ENCODE data around the gene PRKG1.

Gene PRKG1

GRCh38 chr10:52106011-52106410 is 1031.7 kb downstream of the PRKG1 start:
- Histone ChIP-seq H3K27me3 (ENCODE audit: insufficient read depth, low read length) (no peaks in the 10 kb centered on the region), H3K9ac (ENCODE audit: low read depth, low read length) (no peak overlapping the region), H3K9me3 (ENCODE audit: insufficient read depth, low read depth, low read length) (no peaks in the 10 kb centered on the region), H3K4me1 (ENCODE audit: insufficient read depth, low read length) (peaks cover 2% of the 10 kb centered on the region; the same call in 1 of the 2 replicates), H3K36me3 (ENCODE audit: insufficient read depth, low read length) (no peaks in the 10 kb centered on the region), H3K4me3 (ENCODE audit: low read length) (no peak overlapping the region), H3K27ac (ENCODE audit: low read depth, low read length) (no peak overlapping the region)
- 93% methylated on average over 4 of the region's 4 CpGs for WGBS

GRCh38 chr10:52106899-52107298 is 1032.6 kb downstream of the PRKG1 start:
- H3K27ac ChIP-seq (ENCODE audit: low read depth, low read length), result no peak overlapping the region
- no peak overlapping the region for H3K9ac ChIP-seq (ENCODE audit: low read depth, low read length)

GRCh38 chr10:52108236-52108635 is 1033.9 kb downstream of the PRKG1 start:
- H3K9ac ChIP-seq (ENCODE audit: low read depth, low read length), result no peak overlapping the region
- WGBS, result 100% methylated on average over 1 of the region's 1 CpG
- no peaks in the 10 kb centered on the region for H3K27me3 ChIP-seq (ENCODE audit: insufficient read depth, low read length)
- H3K4me1 ChIP-seq (ENCODE audit: insufficient read depth, low read length), result peaks cover 2% of the 10 kb centered on the region; the same call in 1 of the 2 replicates
- no peaks in the 10 kb centered on the region for H3K36me3 ChIP-seq (ENCODE audit: insufficient read depth, low read length)
- H3K4me3 ChIP-seq (ENCODE audit: low read length), result no peak overlapping the region
- no peak overlapping the region for H3K27ac ChIP-seq (ENCODE audit: low read depth, low read length)
- H3K9me3 ChIP-seq (ENCODE audit: insufficient read depth, low read depth, low read length), result no peaks in the 10 kb centered on the region

More at GRCh38 chr10:52106899-52107298, 1032.6 kb downstream of the PRKG1 start:
- Histone ChIP-seq H3K4me1 (ENCODE audit: insufficient read depth, low read length) (peaks cover 2% of the 10 kb centered on the region; the same call in 1 of the 2 replicates), H3K27me3 (ENCODE audit: insufficient read depth, low read length) (no peaks in the 10 kb centered on the region), H3K9me3 (ENCODE audit: insufficient read depth, low read depth, low read length) (no peaks in the 10 kb centered on the region), H3K4me3 (ENCODE audit: low read length) (no peak overlapping the region), H3K36me3 (ENCODE audit: insufficient read depth, low read length) (no peaks in the 10 kb centered on the region)

GRCh38 chr10:52110576-52110975 is 1036.3 kb downstream of the PRKG1 start:
- H3K27me3 ChIP-seq (ENCODE audit: insufficient read depth, low read length), result no peaks in the 10 kb centered on the region
- H3K9me3 ChIP-seq (ENCODE audit: insufficient read depth, low read depth, low read length), result no peaks in the 10 kb centered on the region
- H3K4me1 ChIP-seq (ENCODE audit: insufficient read depth, low read length), result peaks cover 5% of the 10 kb centered on the region
- 82% methylated on average over 5 of the region's 5 CpGs for WGBS
- H3K9ac ChIP-seq (ENCODE audit: low read depth, low read length), result no peak overlapping the region
- no peak overlapping the region for H3K27ac ChIP-seq (ENCODE audit: low read depth, low read length)
- H3K36me3 ChIP-seq (ENCODE audit: insufficient read depth, low read length), result no peaks in the 10 kb centered on the region
- H3K4me3 ChIP-seq (ENCODE audit: low read length), result no peak overlapping the region

- Histone ChIP-seq H3K4me1 (ENCODE audit: insufficient read depth, low read length) (peaks cover 5% of the 10 kb centered on the region), H3K9ac (ENCODE audit: low read depth, low read length) (no peak overlapping the region), H3K36me3 (ENCODE audit: insufficient read depth, low read length) (no peaks in the 10 kb centered on the region), H3K27me3 (ENCODE audit: insufficient read depth, low read length) (no peaks in the 10 kb centered on the region), H3K9me3 (ENCODE audit: insufficient read depth, low read depth, low read length) (no peaks in the 10 kb centered on the region), H3K27ac (ENCODE audit: low read depth, low read length) (no peak overlapping the region), H3K4me3 (ENCODE audit: low read length) (no peak overlapping the region)
- WGBS, result 100% methylated on average over 1 of the region's 3 CpGs
Measured at GRCh38 chr10:52111101-52111891, 1037.0 kb downstream of the PRKG1 start.

- H3K27ac ChIP-seq (ENCODE audit: low read depth, low read length), result no peak overlapping the region
- H3K4me1 ChIP-seq (ENCODE audit: insufficient read depth, low read length), result peaks cover 3% of the 10 kb centered on the region; the same call in 1 of the 2 replicates
- H3K9ac ChIP-seq (ENCODE audit: low read depth, low read length), result no peak overlapping the region
- no peaks in the 10 kb centered on the region for H3K9me3 ChIP-seq (ENCODE audit: insufficient read depth, low read depth, low read length)
- H3K4me3 ChIP-seq (ENCODE audit: low read length), result no peak overlapping the region
- H3K36me3 ChIP-seq (ENCODE audit: insufficient read depth, low read length), result no peaks in the 10 kb centered on the region
- 97% methylated on average over 3 of the region's 3 CpGs for WGBS
- H3K27me3 ChIP-seq (ENCODE audit: insufficient read depth, low read length), result no peaks in the 10 kb centered on the region
Measured at GRCh38 chr10:52115823-52116222, 1041.5 kb downstream of the PRKG1 start.

- Histone ChIP-seq H3K4me1 (ENCODE audit: insufficient read depth, low read length) (no peaks in the 10 kb centered on the region), H3K9me3 (ENCODE audit: insufficient read depth, low read depth, low read length) (no peaks in the 10 kb centered on the region), H3K36me3 (ENCODE audit: insufficient read depth, low read length) (no peaks in the 10 kb centered on the region), H3K4me3 (ENCODE audit: low read length) (no peak overlapping the region), H3K9ac (ENCODE audit: low read depth, low read length) (no peak overlapping the region), H3K27ac (ENCODE audit: low read depth, low read length) (no peak overlapping the region), H3K27me3 (ENCODE audit: insufficient read depth, low read length) (no peaks in the 10 kb centered on the region)
Measured at GRCh38 chr10:52119507-52119906, 1045.2 kb downstream of the PRKG1 start.

- Histone ChIP-seq H3K9me3 (ENCODE audit: insufficient read depth, low read depth, low read length) (no peaks in the 10 kb centered on the region), H3K27me3 (ENCODE audit: insufficient read depth, low read length) (no peaks in the 10 kb centered on the region), H3K9ac (ENCODE audit: low read depth, low read length) (no peak overlapping the region), H3K4me3 (ENCODE audit: low read length) (no peak overlapping the region), H3K36me3 (ENCODE audit: insufficient read depth, low read length) (no peaks in the 10 kb centered on the region), H3K27ac (ENCODE audit: low read depth, low read length) (no peak overlapping the region), H3K4me1 (ENCODE audit: insufficient read depth, low read length) (no peaks in the 10 kb centered on the region)
- WGBS, result 85% methylated on average over 4 of the region's 4 CpGs
Measured at GRCh38 chr10:52121688-52122087, 1047.4 kb downstream of the PRKG1 start.

- Histone ChIP-seq H3K36me3 (ENCODE audit: insufficient read depth, low read length) (no peaks in the 10 kb centered on the region), H3K4me3 (ENCODE audit: low read length) (no peak overlapping the region), H3K27me3 (ENCODE audit: insufficient read depth, low read length) (no peaks in the 10 kb centered on the region), H3K4me1 (ENCODE audit: insufficient read depth, low read length) (peaks cover 3% of the 10 kb centered on the region; the same call in 1 of the 2 replicates), H3K27ac (ENCODE audit: low read depth, low read length) (no peak overlapping the region), H3K9ac (ENCODE audit: low read depth, low read length) (no peak overlapping the region), H3K9me3 (ENCODE audit: insufficient read depth, low read depth, low read length) (no peaks in the 10 kb centered on the region)
- 87% methylated on average over 8 of the region's 8 CpGs for WGBS
Measured at GRCh38 chr10:52128056-52128683, 1053.9 kb downstream of the PRKG1 start.

- H3K27ac ChIP-seq (ENCODE audit: low read depth, low read length), result no peak overlapping the region
- 95% methylated on average over 2 of the region's 3 CpGs for WGBS
- no peaks in the 10 kb centered on the region for H3K9me3 ChIP-seq (ENCODE audit: insufficient read depth, low read depth, low read length)
- no peak overlapping the region for H3K9ac ChIP-seq (ENCODE audit: low read depth, low read length)
- no peak overlapping the region for H3K4me3 ChIP-seq (ENCODE audit: low read length)
- H3K4me1 ChIP-seq (ENCODE audit: insufficient read depth, low read length), result peaks cover 3% of the 10 kb centered on the region; the same call in 1 of the 2 replicates
- H3K36me3 ChIP-seq (ENCODE audit: insufficient read depth, low read length), result no peaks in the 10 kb centered on the region
- H3K27me3 ChIP-seq (ENCODE audit: insufficient read depth, low read length), result no peaks in the 10 kb centered on the region
Measured at GRCh38 chr10:52129410-52130178, 1055.3 kb downstream of the PRKG1 start.

- Histone ChIP-seq H3K27me3 (ENCODE audit: insufficient read depth, low read length) (no peaks in the 10 kb centered on the region), H3K9ac (ENCODE audit: low read depth, low read length) (no peak overlapping the region), H3K36me3 (ENCODE audit: insufficient read depth, low read length) (no peaks in the 10 kb centered on the region), H3K4me1 (ENCODE audit: insufficient read depth, low read length) (no peaks in the 10 kb centered on the region), H3K9me3 (ENCODE audit: insufficient read depth, low read depth, low read length) (no peaks in the 10 kb centered on the region), H3K27ac (ENCODE audit: low read depth, low read length) (no peak overlapping the region), H3K4me3 (ENCODE audit: low read length) (no peak overlapping the region)
- 88% methylated on average over 2 of the region's 2 CpGs for WGBS
Measured at GRCh38 chr10:52135101-52135500, 1060.8 kb downstream of the PRKG1 start.

All from HUES64 (cell line).